ENCODE measurements around the gene RPS6KA5.
"Not testable (repeated sequence)": the region's sequence is repeated elsewhere in the genome, so short reads cannot be mapped to it uniquely, and the experiment has no call there.

The RPS6KA5 gene

DNA sequence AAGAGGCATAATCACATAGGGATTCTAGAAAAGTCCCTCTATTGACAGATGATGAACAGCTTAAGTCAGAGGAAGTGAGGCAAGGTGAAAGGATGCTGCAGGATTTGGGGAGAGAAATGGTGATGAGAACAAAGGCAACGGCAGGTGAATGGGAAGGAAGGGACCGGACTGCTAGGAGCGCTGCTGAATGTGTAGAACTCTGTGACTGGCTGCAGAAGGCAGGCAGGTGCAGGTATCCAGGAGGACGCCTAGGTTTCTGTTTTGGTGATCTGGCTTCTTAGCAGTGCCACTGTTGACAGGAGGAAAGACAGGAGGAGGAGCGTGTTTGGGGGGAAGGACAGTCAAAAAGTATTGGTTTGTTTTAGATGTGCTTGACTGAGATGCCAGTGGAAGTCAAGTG, 185.8 kb downstream of the RPS6KA5 start:
- DNase-seq (ENCODE audit: low read depth, low spot score) = no peak

DNA sequence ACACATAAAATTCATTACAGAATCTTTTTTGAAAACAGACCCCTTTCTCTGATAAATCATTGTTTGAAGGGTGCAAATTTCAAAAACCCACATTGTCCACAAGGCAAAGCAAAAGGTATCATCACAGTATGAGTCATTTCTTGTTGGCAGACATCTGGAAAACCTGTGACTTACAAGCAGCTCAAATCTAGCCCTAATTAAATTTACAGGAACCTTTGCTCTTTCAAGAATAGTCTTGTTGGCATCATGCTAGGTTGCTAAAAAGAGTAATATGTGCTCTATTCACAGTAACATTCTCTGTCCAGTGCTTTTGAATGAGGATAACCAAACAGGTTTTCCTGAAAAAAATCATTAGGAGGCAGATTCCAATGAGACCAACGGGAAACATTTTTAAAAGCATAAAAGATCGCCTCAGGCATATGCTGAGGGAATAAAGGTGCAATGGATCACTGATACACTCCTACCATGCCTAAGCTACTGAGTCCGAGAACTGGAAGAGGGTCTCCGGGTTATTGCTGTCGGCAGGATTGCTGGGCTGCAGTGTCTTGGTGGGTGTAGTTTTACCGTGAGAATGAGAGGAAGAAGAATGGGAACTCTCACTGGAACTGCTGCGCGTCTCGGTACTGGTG, 188.7 kb downstream of the RPS6KA5 start:
- DNase-seq (ENCODE audit: low read depth, low spot score) = no peak

DNA sequence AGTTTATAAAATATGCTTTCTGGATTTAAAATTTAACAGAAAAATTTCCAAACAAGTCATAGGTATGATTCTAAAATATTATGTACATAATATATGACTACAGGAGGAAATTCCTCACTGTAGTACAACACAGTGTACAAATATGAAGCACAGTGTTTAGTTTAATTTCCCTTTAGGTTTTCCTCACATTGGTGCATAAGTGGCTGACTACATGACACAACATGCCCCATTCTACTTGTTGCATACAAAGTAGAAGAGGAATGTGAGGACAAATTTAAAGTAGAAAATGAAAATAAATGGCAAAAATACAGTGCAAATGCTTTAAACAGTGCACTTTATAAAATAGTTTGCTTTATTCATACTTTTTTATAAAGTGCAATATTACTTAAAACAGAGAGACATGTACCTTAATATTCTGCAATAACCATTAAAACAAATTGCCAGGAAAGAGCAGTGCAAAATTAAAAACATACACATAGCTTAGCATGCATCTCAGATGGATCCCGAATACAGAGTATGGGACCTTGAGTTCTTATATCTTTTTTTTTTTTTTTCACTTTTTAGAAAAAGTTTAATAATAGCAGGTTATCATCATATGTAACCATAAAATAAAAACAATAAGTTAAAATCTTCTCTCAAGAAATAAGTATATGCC, 189.4 kb downstream of the RPS6KA5 start:
- no peak for DNase-seq (ENCODE audit: low read depth, low spot score)

DNA sequence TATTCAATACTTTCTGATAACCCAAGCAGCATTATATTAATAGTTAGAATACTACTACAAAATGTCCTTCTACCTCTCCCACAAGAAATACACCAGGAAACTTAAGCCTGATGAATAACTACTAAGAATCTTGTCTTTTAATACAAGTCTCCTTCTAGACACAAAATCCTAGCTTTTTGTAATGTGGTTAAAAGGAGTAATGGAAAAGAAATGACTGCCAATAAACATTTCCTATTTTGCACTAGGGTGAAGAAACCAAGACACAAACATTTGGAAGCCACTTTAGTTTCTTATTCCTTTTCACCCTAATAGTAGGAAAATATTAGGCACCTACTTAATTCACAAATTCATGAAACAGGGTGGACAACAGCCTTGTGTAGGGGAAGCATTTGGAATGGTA, 192.9 kb downstream of the RPS6KA5 start:
- no peak for DNase-seq (ENCODE audit: low read depth, low spot score)

DNA sequence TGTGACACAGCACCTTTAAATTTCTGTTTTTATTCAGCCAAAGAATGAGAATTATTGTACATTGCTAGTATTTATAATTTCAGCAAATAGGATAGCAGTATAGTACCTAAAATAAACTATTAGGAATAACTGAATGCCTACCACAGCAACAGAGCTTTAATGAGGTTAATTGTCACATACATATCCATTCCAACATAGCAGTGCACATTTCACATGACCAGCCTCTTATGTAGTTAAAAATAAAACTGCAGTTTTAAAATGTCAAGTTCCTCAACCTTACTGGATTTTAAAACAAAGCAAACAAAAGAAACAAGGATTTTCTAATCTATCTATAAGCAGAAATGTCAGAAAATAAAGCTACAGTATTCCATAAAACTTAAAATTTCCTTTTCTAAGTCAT, 193.6 kb downstream of the RPS6KA5 start:
- no peak for DNase-seq (ENCODE audit: low read depth, low spot score)

DNA sequence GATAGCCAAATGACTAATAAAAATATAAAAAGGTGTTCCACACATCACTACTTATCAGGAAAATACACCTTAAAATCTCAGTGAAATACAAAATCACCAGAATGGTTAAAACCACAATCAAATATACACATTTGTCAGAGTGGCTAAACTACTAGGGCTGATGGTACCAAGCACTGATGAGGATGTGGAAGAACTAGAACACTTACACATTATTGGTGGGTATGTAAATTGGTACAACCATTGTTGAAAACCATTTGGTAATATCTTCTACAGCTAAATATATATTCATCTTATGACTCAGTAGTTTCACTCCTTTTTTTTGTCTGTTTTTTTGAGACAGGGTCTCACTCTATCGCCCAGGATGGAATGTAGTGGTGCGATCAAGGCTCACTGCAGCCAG, 195.7 kb downstream of the RPS6KA5 start:
- no peak for DNase-seq (ENCODE audit: low read depth, low spot score)

DNA sequence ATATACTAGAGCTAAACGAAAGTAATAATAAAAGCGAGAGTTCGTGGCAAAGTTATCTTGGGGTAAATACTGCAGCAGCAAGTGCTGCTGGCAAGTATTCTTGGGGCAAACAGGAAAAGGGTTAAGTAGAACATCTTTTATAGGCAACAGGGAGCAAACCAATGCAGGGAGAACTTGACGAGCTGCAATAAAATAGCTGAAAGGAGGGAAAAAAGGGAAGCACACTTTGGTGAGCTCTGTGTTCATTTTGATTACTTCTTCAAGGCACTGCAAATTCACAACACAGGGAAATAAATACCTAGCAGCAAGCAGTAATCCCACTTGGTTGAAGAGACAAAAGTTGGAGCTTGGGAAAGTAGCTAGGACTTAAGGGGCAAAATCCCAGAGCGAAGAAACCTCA, 201.9 kb downstream of the RPS6KA5 start:
- DNase-seq (ENCODE audit: low read depth, low spot score) = no peak

DNA sequence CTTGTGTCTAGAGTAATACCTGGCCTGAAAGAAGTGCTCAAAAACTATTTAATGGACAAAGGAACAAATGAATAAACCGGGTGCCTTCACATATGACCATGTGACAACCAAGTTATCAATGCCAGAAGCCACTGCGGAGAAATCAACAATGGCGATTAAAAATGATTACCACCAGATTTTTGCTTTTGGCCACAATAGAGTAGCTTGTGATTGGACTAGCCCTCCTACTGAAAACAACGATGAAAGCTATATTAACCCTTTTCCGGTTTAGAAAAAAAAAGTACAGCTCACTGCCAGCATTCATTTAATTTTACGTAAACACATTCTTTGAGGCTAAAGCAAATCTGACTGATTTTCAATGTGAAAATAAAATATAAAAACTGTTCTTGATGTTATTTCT, 202.6 kb downstream of the RPS6KA5 start:
- no peak for DNase-seq (ENCODE audit: low read depth, low spot score)

DNA sequence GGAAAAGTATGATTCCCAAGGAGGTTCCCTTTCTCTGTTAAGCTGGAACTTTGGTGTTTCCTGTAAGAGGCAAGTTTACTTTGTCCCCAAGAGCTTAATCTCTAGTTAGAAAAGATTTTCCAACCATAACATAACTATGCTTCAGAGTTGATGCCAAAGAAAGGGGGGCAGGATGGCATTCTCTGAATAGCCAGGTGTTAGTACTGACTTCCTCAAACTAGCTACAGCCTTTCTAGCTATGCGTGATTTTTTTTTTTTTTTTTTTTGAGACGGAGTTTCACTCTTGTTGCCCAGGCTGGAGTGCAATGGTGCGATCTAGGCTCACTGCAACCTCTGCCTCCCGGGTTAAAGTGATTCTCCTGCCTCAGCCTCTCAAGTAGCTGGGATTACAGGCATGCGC, 204.3 kb downstream of the RPS6KA5 start:
- DNase-seq (ENCODE audit: low read depth, low spot score) = not testable (repeated sequence)

DNA sequence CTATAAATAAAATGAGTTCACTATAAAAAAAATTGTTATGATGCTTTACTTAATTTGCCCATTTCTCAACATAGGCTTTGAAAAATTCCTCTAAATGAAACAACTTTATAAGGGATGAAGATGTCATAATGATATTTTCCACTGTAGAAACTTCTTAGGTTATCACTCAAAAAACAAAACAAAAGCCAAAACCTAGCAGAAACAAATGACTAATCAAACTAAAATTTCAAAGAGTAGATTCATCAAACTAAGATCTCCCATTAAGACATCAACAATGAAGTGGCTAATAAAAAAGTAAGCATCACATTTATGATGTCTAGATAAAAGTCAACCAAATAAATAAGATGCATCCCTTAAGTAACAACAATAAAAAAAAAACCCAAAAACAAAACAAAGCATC, 207.3 kb downstream of the RPS6KA5 start:
- no peak for DNase-seq (ENCODE audit: low read depth, low spot score)

DNA sequence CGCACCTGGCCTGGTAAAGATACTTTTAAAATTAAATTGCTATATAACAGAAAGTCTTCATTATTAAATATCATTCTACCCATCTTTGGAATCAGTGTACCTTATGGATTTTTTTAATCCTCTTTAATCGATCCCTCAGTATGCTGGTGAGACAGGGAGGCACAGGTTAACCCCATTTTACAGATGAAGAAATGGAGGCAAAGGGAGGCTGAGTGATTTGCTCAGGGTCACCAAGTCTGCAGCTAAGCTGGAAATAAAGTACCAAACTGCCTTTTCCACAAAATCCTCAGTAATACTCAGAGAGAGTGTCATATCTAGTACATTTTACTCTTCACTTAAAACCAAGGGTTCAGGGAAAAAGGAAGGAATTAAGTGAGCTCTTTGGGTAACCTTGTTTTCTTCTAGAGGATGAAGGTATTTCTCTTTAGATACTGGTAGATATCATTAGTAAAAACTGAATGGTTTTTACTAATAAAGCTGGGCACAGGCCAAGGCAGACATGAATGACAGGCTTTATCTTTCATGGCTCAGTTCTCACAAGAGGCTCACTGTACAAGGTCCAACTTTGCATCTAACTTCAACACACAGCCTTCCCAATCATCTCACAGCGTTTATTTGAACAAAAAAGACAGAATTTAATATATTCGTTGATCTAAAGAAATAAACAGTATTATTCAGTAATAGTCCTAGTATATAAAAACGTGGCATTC, 209.0 kb downstream of the RPS6KA5 start:
- DNase-seq (ENCODE audit: low read depth, low spot score) = no peak

DNA sequence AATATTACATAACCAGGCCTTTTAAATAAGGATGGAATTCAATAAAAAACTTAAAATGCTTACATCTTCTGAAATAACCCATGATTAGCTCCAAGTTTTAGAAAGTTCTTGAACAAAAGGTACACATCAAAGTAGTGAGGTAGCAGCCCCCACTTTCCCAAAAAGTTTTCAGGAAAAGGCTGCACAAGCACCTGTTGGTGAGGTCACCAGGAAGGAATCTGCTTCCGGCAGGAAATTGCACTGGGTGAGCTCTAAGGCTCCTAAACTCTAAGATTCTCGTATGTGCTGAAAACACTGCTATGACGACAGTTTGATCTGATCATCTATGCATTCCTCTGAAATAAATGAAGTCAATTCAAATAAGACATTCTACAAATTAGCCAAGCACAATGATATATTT, 210.0 kb downstream of the RPS6KA5 start:
- DNase-seq (ENCODE audit: low read depth, low spot score) = no peak

DNA sequence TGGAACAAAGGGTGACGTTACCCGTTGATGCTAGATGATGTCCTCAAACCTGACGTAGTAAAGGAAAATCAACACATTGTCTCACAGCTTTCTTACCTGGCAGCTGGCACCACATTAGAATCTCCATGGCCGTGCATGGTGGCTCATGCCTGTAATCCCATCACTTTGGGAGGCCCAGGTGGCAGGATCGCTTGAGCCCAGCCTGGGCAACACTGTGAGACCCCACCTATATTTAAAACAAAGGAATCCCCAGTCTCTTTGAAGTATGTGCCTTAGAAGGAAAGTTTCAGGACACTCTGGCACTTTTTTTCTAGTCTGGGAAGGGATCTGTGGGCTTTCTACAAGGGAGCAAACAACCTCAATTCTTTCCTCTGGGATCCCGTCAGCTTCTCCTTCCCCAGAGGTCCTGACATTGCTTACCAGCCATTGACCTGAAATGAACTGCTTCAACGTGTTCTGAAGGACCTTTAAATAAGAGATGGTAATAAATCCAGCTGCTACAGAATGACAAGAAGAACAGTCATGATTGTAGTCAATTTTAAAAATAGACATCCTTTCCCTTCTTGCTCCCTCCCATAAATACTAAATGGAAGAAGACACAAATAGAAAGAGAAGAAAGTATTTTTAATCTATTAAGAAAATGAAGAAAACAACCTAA, 210.5 kb downstream of the RPS6KA5 start:
- DNase-seq (ENCODE audit: low read depth, low spot score) = no peak

DNA sequence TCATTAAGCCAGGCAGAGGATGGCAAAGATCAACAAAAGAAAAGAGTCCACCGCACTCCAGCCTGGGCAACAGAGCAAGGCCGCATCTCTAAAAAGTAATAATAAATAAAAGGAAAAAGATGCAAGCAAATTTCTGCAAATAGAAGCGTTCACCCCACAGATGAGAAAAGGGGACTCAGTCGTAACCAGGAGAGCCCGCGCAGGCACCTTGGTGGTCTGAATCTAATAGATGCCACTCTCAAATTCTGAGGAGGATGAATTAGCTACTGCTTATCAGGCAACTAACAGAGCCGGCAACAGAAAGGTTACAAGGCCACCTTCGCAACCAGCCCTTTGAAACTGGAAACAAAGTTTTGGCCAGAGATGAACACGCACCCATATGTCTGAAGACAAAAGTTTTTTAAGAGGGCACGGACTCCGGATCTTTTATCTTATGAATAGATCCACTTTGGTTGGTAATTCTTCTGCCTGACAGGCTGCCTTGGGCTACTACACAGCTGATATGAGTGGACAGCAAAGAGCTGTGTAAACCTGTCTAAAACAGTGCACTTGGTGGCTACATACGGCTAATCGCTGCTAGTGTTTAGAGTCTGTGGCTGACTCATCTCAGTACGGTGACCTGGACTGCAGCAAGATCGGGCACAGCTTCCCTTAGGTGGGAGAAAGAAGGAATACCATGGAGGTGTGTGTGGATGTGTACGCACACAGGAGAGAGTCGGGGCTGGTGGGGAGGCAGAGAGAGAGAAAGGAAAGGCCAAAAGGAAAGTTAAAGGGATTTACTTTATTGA, 211.3 kb downstream of the RPS6KA5 start:
- no peak for DNase-seq (ENCODE audit: low read depth, low spot score)

DNA sequence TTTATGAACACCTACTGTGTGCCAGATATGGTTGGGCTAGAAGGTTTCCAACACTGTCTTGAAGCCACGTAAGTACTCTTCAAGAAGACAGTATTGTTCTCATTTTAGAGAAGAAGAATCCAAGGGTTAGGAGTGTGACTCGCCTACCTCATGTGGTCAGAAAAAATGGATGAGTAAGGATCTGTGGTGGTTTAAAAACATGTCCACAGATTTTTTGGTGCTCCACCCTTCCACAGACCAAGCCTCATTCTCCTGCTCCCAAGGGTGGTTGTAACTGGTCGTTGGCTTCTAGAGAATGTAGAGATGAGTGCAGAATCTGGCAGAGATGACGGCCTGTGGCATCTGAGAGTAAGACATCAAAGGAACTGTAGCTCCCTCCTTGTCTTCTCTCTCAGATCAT, 213.9 kb downstream of the RPS6KA5 start:
- DNase-seq (ENCODE audit: low read depth, low spot score) = no peak

DNA sequence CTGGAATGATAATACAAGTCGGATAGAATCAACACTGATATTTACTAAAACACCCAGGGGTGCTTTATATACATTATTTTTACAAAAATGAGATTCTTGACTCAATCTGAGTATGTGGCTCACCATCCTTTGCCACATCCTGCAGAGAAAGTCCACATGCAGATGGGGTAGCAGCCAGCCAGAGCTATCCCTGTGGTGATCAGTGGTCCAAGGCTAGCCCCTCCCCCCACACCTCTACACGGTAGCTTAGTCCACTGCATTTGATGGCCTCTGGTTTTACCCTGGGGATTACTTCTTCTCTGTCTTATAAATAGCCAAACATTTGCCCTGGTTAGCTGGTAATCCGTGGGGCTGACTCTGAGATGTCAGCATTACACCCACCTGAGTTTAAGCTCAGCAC, 216.1 kb downstream of the RPS6KA5 start:
- no peak for DNase-seq (ENCODE audit: low read depth, low spot score)

DNA sequence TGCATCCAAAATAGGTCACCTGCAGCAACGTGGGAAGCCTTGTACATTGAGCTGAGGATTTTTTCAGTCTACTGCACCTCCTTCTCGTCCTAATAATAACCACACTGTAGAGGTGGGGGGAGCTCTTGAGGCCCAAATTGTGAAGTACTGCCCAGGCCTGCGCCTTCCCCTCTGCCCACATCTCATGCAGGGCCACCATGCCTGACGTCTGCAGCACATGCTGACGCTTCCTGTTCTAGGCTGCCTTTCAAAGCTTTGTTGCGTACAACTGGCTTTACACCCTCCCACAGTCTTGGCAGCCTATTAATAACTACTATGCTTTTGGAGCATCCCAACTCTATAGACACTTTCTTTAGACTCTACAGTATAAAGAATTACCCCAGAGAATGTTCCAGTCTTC, 217.7 kb downstream of the RPS6KA5 start:
- no peak for DNase-seq (ENCODE audit: low read depth, low spot score)

DNA sequence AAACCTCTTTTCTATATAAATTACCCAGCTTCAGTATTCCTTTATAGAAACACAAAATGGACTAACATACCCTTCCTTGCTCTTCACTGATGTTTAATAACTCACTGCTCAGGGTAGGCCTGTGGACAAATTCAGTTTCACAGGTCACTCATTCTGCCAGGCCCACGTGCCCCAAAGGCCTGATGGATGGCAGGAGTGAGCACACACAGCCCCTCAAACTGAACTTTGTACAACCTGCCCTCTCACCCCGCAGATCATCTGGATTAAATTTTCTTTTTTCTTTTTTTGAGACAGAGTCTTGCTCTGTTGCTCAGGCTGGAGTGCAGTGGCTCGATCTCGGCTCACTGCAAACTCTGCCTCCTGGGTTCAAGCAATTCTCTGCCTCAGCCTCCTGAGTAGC, 219.8 kb downstream of the RPS6KA5 start:
- not testable (repeated sequence) for DNase-seq (ENCODE audit: low read depth, low spot score)

DNA sequence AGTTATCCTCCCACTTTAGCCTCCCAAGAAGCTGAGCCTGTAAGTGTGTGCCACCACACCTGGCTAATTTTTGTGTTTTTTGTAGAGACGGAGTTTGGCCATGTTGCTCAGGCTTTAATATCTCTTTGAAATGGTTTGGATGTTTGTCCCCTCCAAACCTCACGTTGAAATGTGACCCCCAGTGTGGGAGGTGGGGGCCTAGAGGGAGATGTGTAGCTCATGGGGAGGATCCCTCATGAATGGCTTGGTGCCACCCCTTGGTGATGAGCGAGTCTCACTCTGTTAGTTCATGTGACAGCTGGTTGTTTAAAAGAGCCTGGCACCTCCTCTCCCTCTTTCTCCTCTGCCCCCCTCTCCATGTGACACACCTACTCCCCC, 220.6 kb downstream of the RPS6KA5 start:
- no peak for DNase-seq (ENCODE audit: low read depth, low spot score)

DNA sequence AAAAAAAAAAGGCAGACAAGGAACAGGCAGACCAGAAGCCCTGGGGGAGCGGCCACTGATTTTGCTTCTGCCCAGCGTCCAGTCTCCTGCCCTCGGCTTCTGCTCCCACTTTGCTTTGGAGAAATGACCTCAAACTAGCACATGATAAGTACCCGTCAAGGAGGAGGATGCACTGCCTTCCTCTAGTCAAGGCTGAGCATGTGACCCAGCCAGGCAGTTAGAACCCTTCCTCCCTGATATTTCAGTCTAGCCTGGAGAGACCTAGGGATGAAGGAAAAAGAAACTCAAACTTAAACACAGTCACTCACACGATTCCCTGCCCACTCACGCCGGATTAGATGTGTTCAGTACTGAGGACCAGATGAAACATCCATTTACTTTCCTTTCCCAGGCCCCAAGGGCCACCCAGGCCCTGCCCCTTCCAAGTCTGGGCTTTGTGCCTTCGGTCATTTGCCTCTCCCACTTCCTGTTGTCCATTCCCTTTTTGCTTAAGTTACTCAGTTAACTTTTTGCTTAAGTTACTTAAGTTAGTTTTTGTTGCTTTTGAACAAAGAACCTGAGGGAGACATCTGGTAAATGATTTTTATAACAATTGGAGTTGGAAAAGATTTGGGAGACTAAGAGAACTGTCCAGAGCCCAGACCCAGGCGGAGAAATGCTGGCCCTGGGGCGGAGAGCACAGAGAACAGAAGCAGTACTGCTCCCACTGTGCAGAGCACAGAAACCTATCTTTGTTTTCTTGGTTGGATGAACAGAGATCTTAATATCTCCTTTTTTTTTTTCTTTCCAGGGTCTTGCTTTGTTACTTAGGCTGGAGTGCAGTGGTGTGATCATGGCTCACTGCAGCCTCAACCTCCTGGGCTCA, 221.2 kb downstream of the RPS6KA5 start:
- DNase-seq (ENCODE audit: low read depth, low spot score) = no peak

DNA sequence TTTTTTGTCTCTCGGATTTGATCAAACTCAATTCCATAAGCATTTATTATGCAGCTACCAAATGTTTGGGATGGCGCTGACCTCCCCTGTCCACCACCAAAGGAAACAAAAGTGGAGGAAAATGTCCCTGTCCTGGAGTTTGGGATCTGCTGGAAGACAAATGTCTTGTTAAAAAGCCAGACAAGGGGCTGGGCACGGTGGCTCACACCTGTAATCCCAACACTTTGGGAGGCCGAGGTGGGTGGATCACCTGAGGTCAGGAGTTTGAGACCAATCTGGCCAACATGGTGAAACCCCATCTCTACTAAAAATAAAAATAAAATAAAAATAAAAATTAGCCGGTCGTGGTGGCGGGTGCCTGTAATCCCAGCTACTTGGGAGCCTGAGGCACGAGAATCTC, 221.9 kb downstream of the RPS6KA5 start:
- not testable (repeated sequence) for DNase-seq (ENCODE audit: low read depth, low spot score)
